Measurements from ENCODE around the gene DYNC1I2.
"Not testable (repeated sequence)": the region's sequence is repeated elsewhere in the genome, so short reads cannot be mapped to it uniquely, and the experiment has no call there.

Gene DYNC1I2

GRCh38 chr2:171771463-171771862 is 84.2 kb downstream of the DYNC1I2 start:
- in situ Hi-C loops (cut with MboI; ENCODE audit: low sequenced_read_pairs): no loop called here

GRCh38 chr2:171772373-171772772 is 85.1 kb downstream of the DYNC1I2 start:
- in situ Hi-C loops (cut with MboI; ENCODE audit: low sequenced_read_pairs): no loop called here

GRCh38 chr2:171774581-171774980 is 87.3 kb downstream of the DYNC1I2 start:
- in situ Hi-C loops (cut with MboI; ENCODE audit: low sequenced_read_pairs): not testable (repeated sequence)

GRCh38 chr2:171778515-171778914 is 91.2 kb downstream of the DYNC1I2 start:
- in situ Hi-C loops (cut with MboI; ENCODE audit: low sequenced_read_pairs): no loop called here

GRCh38 chr2:171785450-171785849 is 98.2 kb downstream of the DYNC1I2 start:
- in situ Hi-C loops (cut with MboI; ENCODE audit: low sequenced_read_pairs): no loop called here

GRCh38 chr2:171787333-171788072 is 100.2 kb downstream of the DYNC1I2 start:
- in situ Hi-C loops (cut with MboI; ENCODE audit: low sequenced_read_pairs): no loop called here

GRCh38 chr2:171788316-171788993 is 101.2 kb downstream of the DYNC1I2 start:
- in situ Hi-C loops (cut with MboI; ENCODE audit: low sequenced_read_pairs): no loop called here

GRCh38 chr2:171789956-171790355 is 102.7 kb downstream of the DYNC1I2 start:
- in situ Hi-C loops (cut with MboI; ENCODE audit: low sequenced_read_pairs): no loop called here

- in situ Hi-C loops (cut with MboI; ENCODE audit: low sequenced_read_pairs): no loop called here
Observed at GRCh38 chr2:171791361-171791760, 104.1 kb downstream of the DYNC1I2 start.

- in situ Hi-C loops (cut with MboI; ENCODE audit: low sequenced_read_pairs): no loop called here
Observed at GRCh38 chr2:171792157-171792556, 104.9 kb downstream of the DYNC1I2 start.

GRCh38 chr2:171792886-171793580 is 105.8 kb downstream of the DYNC1I2 start:
- in situ Hi-C loops (cut with MboI; ENCODE audit: low sequenced_read_pairs): no loop called here

- in situ Hi-C loops (cut with MboI; ENCODE audit: low sequenced_read_pairs): no loop called here
Observed at GRCh38 chr2:171793691-171794678, 106.7 kb downstream of the DYNC1I2 start.

GRCh38 chr2:171794918-171795317 is 107.6 kb downstream of the DYNC1I2 start:
- in situ Hi-C loops (cut with MboI; ENCODE audit: low sequenced_read_pairs): no loop called here

All from HL-60/S4 treated with phorbol 12-myristate 13-acetate at 8.2 ng/mL for 4 days and 3 days (cell line).